Measurements from ENCODE around the gene SP7. TPM values are rescaled to one million over a fixed set of nuclear protein-coding genes. Genes with fewer than 3 reads are reported as not detected.

Gene SP7
- total and polyA plus RNA-seq, 9 of the 15 experiments (the other 6 are each of a cell fraction or from before 2014, with no cell fraction given) = 0.04 TPM; not detected in 8

DNA sequence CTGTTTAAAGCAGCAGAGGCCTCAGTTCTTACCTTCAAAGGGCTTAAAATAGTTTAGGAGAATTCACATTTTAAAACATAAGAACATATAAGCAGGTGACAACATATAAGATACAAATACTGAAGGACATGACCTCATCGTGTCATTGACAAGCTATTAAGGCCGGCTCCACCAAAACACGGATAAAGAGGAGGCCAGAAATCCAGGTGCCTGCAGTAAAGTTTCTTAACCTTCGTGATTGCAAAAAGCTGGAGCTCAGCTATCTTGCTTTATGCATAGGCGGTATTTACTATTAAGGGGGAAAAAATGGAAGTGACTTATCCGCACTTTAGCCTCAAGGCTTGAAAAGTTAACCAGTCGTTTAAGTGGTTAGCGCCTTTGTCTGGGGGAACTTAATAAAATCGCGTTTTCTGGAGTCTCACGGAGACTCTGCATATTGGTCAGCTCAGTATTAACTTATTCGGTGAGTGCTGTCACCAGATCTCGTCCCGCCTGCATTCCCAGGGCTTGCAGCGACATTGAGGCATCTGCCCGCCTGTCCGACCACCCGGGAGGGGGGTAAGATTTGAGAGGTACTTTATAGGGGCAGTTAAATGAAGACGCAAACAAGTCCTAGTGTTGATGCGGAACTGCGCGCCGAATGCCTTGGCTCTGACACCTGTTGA is 42.7 kb upstream of the SP7 start (continued):
- TF ChIP-seq SMARCA5 (IDR thresholded peaks at IDR 0.05) (no peak), RBM14 (IDR thresholded peaks at IDR 0.05; ENCODE audit: borderline replicate concordance, insufficient read depth, low read depth, low read length) (no peak), NBN (IDR thresholded peaks at IDR 0.05; ENCODE audit: low read depth) (0 out of 2 replicates have a peak, but pooled peaks have one; percentile 26), PCBP1 (IDR thresholded peaks at IDR 0.05; ENCODE audit: low read depth, low read length, poor library complexity, severe bottlenecking) (no peak), ESRRA (IDR thresholded peaks at IDR 0.05; ENCODE audit: borderline replicate concordance, low read depth) (peak; percentile 34; the same call in 1 of the 2 replicates), ZNF695 (CRISPR knock-in tag; IDR thresholded peaks at IDR 0.05) (no peak), FOSL1 (tag; conservative IDR thresholded peaks at IDR 0.05) (0 out of 2 replicates have a peak, but pooled peaks have one; percentile 24), ZNF133 (CRISPR knock-in tag; IDR thresholded peaks at IDR 0.05) (no peak), NFYB (IDR thresholded peaks at IDR 0.05; ENCODE audit: extremely low read depth, insufficient read length) (no peak), CBFB (CRISPR knock-in tag; IDR thresholded peaks at IDR 0.05) (no peak), BRD9 (IDR thresholded peaks at IDR 0.05; ENCODE audit: low read depth, partially characterized antibody) (peak; percentile 88), ATF7 (IDR thresholded peaks at IDR 0.05) (no peak), SRSF3 (IDR thresholded peaks at IDR 0.05; ENCODE audit: insufficient read depth, low read length) (no peak), U2AF1 (optimal IDR thresholded peaks at IDR 0.05; ENCODE audit: low read depth, low read length) (no peak), ZNF830 (CRISPR knock-in tag; IDR thresholded peaks at IDR 0.05) (peak; percentile 78; the same call in 1 of the 2 replicates), ZNF766 (CRISPR knock-in tag; conservative IDR thresholded peaks at IDR 0.05) (peak; percentile 41; the same call in 1 of the 2 replicates)
- TF ChIP-seq, protein P1, sequence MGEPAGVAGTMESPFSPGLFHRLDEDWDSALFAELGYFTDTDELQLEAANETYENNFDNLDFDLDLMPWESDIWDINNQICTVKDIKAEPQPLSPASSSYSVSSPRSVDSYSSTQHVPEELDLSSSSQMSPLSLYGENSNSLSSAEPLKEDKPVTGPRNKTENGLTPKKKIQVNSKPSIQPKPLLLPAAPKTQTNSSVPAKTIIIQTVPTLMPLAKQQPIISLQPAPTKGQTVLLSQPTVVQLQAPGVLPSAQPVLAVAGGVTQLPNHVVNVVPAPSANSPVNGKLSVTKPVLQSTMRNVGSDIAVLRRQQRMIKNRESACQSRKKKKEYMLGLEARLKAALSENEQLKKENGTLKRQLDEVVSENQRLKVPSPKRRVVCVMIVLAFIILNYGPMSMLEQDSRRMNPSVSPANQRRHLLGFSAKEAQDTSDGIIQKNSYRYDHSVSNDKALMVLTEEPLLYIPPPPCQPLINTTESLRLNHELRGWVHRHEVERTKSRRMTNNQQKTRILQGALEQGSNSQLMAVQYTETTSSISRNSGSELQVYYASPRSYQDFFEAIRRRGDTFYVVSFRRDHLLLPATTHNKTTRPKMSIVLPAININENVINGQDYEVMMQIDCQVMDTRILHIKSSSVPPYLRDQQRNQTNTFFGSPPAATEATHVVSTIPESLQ (CRISPR knock-in tag; IDR thresholded peaks at IDR 0.05) = 0 out of 2 replicates have a peak, but pooled peaks have one; percentile 79
- TF ChIP-seq, protein P2, sequence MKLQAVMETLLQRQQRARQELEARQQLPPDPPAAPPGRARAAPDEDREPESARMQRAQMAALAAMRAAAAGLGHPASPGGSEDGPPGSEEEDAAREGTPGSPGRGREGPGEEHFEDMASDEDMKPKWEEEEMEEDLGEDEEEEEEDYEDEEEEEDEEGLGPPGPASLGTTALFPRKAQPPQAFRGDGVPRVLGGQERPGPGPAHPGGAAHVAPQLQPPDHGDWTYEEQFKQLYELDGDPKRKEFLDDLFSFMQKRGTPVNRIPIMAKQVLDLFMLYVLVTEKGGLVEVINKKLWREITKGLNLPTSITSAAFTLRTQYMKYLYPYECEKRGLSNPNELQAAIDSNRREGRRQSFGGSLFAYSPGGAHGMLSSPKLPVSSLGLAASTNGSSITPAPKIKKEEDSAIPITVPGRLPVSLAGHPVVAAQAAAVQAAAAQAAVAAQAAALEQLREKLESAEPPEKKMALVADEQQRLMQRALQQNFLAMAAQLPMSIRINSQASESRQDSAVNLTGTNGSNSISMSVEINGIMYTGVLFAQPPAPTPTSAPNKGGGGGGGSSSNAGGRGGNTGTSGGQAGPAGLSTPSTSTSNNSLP (IDR thresholded peaks at IDR 0.05; ENCODE audit: borderline replicate concordance, low read depth, low read length) = no peak
- TF ChIP-seq, protein P3, sequence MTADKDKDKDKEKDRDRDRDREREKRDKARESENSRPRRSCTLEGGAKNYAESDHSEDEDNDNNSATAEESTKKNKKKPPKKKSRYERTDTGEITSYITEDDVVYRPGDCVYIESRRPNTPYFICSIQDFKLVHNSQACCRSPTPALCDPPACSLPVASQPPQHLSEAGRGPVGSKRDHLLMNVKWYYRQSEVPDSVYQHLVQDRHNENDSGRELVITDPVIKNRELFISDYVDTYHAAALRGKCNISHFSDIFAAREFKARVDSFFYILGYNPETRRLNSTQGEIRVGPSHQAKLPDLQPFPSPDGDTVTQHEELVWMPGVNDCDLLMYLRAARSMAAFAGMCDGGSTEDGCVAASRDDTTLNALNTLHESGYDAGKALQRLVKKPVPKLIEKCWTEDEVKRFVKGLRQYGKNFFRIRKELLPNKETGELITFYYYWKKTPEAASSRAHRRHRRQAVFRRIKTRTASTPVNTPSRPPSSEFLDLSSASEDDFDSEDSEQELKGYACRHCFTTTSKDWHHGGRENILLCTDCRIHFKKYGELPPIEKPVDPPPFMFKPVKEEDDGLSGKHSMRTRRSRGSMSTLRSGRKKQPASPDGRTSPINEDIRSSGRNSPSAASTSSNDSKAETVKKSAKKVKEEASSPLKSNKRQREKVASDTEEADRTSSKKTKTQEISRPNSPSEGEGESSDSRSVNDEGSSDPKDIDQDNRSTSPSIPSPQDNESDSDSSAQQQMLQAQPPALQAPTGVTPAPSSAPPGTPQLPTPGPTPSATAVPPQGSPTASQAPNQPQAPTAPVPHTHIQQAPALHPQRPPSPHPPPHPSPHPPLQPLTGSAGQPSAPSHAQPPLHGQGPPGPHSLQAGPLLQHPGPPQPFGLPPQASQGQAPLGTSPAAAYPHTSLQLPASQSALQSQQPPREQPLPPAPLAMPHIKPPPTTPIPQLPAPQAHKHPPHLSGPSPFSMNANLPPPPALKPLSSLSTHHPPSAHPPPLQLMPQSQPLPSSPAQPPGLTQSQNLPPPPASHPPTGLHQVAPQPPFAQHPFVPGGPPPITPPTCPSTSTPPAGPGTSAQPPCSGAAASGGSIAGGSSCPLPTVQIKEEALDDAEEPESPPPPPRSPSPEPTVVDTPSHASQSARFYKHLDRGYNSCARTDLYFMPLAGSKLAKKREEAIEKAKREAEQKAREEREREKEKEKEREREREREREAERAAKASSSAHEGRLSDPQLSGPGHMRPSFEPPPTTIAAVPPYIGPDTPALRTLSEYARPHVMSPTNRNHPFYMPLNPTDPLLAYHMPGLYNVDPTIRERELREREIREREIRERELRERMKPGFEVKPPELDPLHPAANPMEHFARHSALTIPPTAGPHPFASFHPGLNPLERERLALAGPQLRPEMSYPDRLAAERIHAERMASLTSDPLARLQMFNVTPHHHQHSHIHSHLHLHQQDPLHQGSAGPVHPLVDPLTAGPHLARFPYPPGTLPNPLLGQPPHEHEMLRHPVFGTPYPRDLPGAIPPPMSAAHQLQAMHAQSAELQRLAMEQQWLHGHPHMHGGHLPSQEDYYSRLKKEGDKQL (CRISPR knock-in tag; IDR thresholded peaks at IDR 0.05; ENCODE audit: borderline replicate concordance) = no peak

Data from K562 (cell line).